ENCODE results near the gene GABRA5. TPM values are rescaled to one million over a fixed set of nuclear protein-coding genes. Genes with fewer than 3 reads are reported as not detected.

The GABRA5 gene
- total RNA-seq, 1 experiment from 2014 or later, result 23.3 TPM

DNA sequence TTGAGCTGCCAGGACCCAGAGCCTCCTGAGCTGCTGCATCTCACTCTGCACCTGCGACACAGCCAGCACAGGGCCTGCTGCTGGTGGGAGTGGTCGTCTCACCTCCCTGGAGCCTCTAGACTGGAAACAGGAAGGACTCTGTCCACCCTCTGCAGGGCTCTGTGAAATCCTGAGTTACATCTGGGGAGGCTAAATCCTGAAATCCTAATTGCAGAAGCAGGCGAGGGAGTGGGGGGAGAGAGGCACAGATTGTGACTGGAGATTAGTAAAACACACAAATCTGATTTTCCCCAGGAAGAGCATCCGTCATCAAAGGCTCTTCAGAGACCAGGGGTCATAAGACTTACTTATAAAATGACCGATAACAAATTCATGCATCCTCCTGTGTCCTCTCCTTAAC is 72.5 kb downstream of the GABRA5 start:
- H3K36me3 Mint-ChIP-seq, result peaks cover 3% of the 10 kb centered on the region
- no peak overlapping the region for H3K4me3 Mint-ChIP-seq
- TF ChIP-seq SMAD4 (CRISPR knock-in tag; IDR thresholded peaks at IDR 0.05) (no peak), NR1H2 (CRISPR knock-in tag; IDR thresholded peaks at IDR 0.05) (no peak), ZNF138 (CRISPR knock-in tag; conservative IDR thresholded peaks at IDR 0.05) (no peak), ZNF263 (CRISPR knock-in tag; IDR thresholded peaks at IDR 0.05; ENCODE audit: low read depth) (no peak), ZNF423 (CRISPR knock-in tag; IDR thresholded peaks at IDR 0.05) (no peak)
- TF ChIP-seq, protein P1, sequence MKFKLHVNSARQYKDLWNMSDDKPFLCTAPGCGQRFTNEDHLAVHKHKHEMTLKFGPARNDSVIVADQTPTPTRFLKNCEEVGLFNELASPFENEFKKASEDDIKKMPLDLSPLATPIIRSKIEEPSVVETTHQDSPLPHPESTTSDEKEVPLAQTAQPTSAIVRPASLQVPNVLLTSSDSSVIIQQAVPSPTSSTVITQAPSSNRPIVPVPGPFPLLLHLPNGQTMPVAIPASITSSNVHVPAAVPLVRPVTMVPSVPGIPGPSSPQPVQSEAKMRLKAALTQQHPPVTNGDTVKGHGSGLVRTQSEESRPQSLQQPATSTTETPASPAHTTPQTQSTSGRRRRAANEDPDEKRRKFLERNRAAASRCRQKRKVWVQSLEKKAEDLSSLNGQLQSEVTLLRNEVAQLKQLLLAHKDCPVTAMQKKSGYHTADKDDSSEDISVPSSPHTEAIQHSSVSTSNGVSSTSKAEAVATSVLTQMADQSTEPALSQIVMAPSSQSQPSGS (CRISPR knock-in tag; IDR thresholded peaks at IDR 0.05; ENCODE audit: borderline replicate concordance, low read depth), result no peak
- TF ChIP-seq, protein P2, sequence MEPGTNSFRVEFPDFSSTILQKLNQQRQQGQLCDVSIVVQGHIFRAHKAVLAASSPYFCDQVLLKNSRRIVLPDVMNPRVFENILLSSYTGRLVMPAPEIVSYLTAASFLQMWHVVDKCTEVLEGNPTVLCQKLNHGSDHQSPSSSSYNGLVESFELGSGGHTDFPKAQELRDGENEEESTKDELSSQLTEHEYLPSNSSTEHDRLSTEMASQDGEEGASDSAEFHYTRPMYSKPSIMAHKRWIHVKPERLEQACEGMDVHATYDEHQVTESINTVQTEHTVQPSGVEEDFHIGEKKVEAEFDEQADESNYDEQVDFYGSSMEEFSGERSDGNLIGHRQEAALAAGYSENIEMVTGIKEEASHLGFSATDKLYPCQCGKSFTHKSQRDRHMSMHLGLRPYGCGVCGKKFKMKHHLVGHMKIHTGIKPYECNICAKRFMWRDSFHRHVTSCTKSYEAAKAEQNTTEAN (CRISPR knock-in tag; IDR thresholded peaks at IDR 0.05), result no peak
- ChIA-PET POLR2A (interaction anchor here (0.8 kb wide), 1 partner anchor 9 kb away, joined by 3 read pairs; no protein-coding TSS in a partner anchor), CTCF (interaction anchor here (1.2 kb wide), 1 partner anchor 35 kb away, joined by 5 read pairs; no protein-coding TSS in a partner anchor)
- H3K27me3 Mint-ChIP-seq (ENCODE audit: low read depth), result no peaks in the 10 kb centered on the region
- no peak for ATAC-seq
- H3K27ac Mint-ChIP-seq, result no peak overlapping the region
- no peak for DNase-seq (ENCODE audit: low spot score)
- peaks cover 2% of the 10 kb centered on the region; the same call in 1 of the 2 replicates for H3K4me1 Mint-ChIP-seq
- H3K9me3 Mint-ChIP-seq, result no peaks in the 10 kb centered on the region

DNA sequence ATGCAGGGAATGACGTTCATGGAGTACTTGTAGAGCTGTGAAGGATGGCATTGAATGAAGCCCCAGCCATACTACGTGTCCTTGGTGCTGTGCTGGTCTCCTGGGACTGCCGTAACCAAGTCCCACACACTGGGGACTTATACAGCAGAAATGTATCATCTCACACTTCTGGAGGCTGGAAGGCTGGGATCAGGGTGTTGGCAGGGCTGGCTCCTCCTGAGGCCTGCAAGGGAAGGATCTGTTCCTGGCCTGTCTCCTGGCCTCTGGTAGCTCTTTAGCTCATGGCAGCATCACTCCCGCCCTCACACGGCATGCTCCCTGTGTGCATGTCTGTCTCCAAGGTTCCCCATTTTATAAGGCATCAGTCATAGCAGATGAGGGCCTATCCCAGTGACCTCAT is 74.6 kb downstream of the GABRA5 start:
- no peaks in the 10 kb centered on the region for H3K27me3 Mint-ChIP-seq (ENCODE audit: low read depth)
- ATAC-seq (no peak), DNase-seq (ENCODE audit: low spot score) (no peak)
- no peak overlapping the region for H3K27ac Mint-ChIP-seq
- no peak overlapping the region for H3K4me3 Mint-ChIP-seq
- TF ChIP-seq, protein P3, sequence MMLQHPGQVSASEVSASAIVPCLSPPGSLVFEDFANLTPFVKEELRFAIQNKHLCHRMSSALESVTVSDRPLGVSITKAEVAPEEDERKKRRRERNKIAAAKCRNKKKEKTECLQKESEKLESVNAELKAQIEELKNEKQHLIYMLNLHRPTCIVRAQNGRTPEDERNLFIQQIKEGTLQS (CRISPR knock-in tag; conservative IDR thresholded peaks at IDR 0.05), result no peak
- TF ChIP-seq, protein P4, sequence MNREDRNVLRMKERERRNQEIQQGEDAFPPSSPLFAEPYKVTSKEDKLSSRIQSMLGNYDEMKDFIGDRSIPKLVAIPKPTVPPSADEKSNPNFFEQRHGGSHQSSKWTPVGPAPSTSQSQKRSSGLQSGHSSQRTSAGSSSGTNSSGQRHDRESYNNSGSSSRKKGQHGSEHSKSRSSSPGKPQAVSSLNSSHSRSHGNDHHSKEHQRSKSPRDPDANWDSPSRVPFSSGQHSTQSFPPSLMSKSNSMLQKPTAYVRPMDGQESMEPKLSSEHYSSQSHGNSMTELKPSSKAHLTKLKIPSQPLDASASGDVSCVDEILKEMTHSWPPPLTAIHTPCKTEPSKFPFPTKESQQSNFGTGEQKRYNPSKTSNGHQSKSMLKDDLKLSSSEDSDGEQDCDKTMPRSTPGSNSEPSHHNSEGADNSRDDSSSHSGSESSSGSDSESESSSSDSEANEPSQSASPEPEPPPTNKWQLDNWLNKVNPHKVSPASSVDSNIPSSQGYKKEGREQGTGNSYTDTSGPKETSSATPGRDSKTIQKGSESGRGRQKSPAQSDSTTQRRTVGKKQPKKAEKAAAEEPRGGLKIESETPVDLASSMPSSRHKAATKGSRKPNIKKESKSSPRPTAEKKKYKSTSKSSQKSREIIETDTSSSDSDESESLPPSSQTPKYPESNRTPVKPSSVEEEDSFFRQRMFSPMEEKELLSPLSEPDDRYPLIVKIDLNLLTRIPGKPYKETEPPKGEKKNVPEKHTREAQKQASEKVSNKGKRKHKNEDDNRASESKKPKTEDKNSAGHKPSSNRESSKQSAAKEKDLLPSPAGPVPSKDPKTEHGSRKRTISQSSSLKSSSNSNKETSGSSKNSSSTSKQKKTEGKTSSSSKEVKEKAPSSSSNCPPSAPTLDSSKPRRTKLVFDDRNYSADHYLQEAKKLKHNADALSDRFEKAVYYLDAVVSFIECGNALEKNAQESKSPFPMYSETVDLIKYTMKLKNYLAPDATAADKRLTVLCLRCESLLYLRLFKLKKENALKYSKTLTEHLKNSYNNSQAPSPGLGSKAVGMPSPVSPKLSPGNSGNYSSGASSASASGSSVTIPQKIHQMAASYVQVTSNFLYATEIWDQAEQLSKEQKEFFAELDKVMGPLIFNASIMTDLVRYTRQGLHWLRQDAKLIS (CRISPR knock-in tag; IDR thresholded peaks at IDR 0.05; ENCODE audit: borderline replicate concordance), result no peak
- TF ChIP-seq, protein P5, sequence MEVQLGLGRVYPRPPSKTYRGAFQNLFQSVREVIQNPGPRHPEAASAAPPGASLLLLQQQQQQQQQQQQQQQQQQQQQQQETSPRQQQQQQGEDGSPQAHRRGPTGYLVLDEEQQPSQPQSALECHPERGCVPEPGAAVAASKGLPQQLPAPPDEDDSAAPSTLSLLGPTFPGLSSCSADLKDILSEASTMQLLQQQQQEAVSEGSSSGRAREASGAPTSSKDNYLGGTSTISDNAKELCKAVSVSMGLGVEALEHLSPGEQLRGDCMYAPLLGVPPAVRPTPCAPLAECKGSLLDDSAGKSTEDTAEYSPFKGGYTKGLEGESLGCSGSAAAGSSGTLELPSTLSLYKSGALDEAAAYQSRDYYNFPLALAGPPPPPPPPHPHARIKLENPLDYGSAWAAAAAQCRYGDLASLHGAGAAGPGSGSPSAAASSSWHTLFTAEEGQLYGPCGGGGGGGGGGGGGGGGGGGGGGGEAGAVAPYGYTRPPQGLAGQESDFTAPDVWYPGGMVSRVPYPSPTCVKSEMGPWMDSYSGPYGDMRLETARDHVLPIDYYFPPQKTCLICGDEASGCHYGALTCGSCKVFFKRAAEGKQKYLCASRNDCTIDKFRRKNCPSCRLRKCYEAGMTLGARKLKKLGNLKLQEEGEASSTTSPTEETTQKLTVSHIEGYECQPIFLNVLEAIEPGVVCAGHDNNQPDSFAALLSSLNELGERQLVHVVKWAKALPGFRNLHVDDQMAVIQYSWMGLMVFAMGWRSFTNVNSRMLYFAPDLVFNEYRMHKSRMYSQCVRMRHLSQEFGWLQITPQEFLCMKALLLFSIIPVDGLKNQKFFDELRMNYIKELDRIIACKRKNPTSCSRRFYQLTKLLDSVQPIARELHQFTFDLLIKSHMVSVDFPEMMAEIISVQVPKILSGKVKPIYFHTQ (CRISPR knock-in tag; IDR thresholded peaks at IDR 0.05), result no peak
- H3K36me3 Mint-ChIP-seq, result peaks cover 3% of the 10 kb centered on the region; the same call in 1 of the 2 replicates
- POLR2A ChIA-PET, result no interaction called here
- CTCF ChIA-PET, result interaction anchor here (1.3 to 1.9 kb wide), 2 partner anchors 42 to 50 kb away, joined by 3 to 6 read pairs; no protein-coding TSS in a partner anchor
- H3K9me3 Mint-ChIP-seq, result no peaks in the 10 kb centered on the region
- H3K4me1 Mint-ChIP-seq, result peaks cover 11% of the 10 kb centered on the region; the same call in 1 of the 2 replicates

DNA sequence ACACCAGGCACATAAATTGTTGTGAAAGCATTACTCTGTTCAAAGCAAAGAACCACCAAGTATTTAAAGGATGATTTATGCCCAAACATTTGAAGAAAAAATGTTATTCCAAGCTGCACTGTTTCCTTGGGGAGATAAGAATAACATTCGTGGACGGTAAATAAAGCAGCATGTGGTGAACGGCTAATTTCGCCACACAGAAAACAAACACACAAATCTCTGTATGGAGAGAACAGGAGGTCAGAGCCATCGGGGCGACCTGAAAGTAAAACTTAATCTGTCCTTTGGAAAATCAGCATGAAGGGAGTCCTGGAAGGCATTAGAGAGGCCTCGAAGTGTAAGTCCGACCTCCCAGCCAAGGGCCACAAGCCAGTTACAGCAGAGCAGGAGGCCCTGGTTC is 77.0 kb downstream of the GABRA5 start:
- no peak overlapping the region for H3K4me3 Mint-ChIP-seq
- H3K27me3 Mint-ChIP-seq (ENCODE audit: low read depth), result no peaks in the 10 kb centered on the region
- no peak for DNase-seq (ENCODE audit: low spot score)
- H3K36me3 Mint-ChIP-seq, result peaks cover 3% of the 10 kb centered on the region; the same call in 1 of the 2 replicates
- ChIA-PET CTCF (no interaction called here), POLR2A (no interaction called here)
- no peaks in the 10 kb centered on the region for H3K9me3 Mint-ChIP-seq
- H3K4me1 Mint-ChIP-seq, result peaks cover 11% of the 10 kb centered on the region; the same call in 1 of the 2 replicates
- TF ChIP-seq TCF7 (CRISPR knock-in tag; IDR thresholded peaks at IDR 0.05; ENCODE audit: low read depth), result no peak
- peak overlapping the region; percentile 44 for H3K27ac Mint-ChIP-seq
- ATAC-seq, result no peak

Measured in WTC11 (cell line).